H1 (cell line): Measurements from ENCODE around the gene HMCN2. TPM values are rescaled to one million over a fixed set of nuclear protein-coding genes. Genes with fewer than 3 reads are reported as not detected.

Source experiments
- CREB1 ChIP-seq: IDR thresholded peaks from 2 replicates; pipeline ENCODE4 v1.6.1; 2012; ENCODE audit warnings: inconsistent platforms
- HDAC6 ChIP-seq: IDR thresholded peaks from one replicate; pipeline ENCODE4 v1.7.1; 2012; ENCODE audit warnings: low read depth, mild to moderate bottlenecking, inconsistent platforms, low read length, moderate library complexity
- PHF8 ChIP-seq: fragments of 200-600 bp; sonication (generic); conservative IDR thresholded peaks from 2 replicates; pipeline ENCODE4 v1.7.1; 2012; ENCODE audit warnings: low read depth, mild to moderate bottlenecking, inconsistent platforms, low read length, moderate library complexity
- polyA plus RNA-seq, 7 experiments: library from polyadenylated mRNA; depleted of rRNA in 3 of 7; stranded (reverse) in 5 of 7; unstranded in 2 of 7; fragments of >200 nt in 5 of 7; fragments of 200-250 nt in 2 of 7; gene quantifications; 1 replicate in 5 of 7; 2 replicates in 1 of 7; 4 replicates in 1 of 7; pipeline versions ENCODE4 v1.2.1 to v1.2.3, GENCODE V29; 2011 to 2013; ENCODE audit warnings: missing spikeins in 2 of 7, mixed read lengths in 2 of 7
- total RNA-seq: library from RNA; stranded (reverse); fragmentation: NEBNext Ultra II Directional; extraction: Animal tissue kit (Norgen Biotek cat#: 25700); gene quantifications from 2 replicates; pipeline ENCODE4 v1.2.1, GENCODE V29; 2021

Gene HMCN2
- total and polyA plus RNA-seq, 2 of the 8 experiments (the other 6 are each of a cell fraction or from before 2014, with no cell fraction given): 5.0 to 9.1 TPM

- TF ChIP-seq CREB1 (no peak), PHF8 (no peak), HDAC6 (no peak)
These were observed 162.6 kb downstream of the HMCN2 start (continued) for GRCh38 chr9:130428086-130428665.
